Endothelial cell (in vitro differentiated cells): ENCODE data around the gene CD276. TPM values are rescaled to one million over a fixed set of nuclear protein-coding genes. Genes with fewer than 3 reads are reported as not detected.

ENCODE experiments used
- total RNA-seq: library from RNA; stranded (reverse); fragmentation: NEBNext Ultra II Directional; extraction: Animal tissue kit (Norgen Biotek cat#: 25700); gene quantifications from one replicate; pipeline ENCODE4 v1.2.1, GENCODE V29; 2021; ENCODE audit not compliant: unreplicated experiment

The CD276 gene
- total RNA-seq, 1 donor from 2014 or later: 552 TPM

Other genes starting within 250 kb of the CD276 start
- not detected for gene REC114, start 241.2 kb upstream of the CD276 start, total RNA-seq
- 223 TPM for gene NPTN, start 51.0 kb upstream of the CD276 start, total RNA-seq
- gene INSYN1, start 69.0 kb downstream of the CD276 start, total RNA-seq: 4.8 TPM
- not detected for gene TBC1D21, start 189.2 kb downstream of the CD276 start, total RNA-seq
- 156 TPM for gene LOXL1, start 242.1 kb downstream of the CD276 start, total RNA-seq